Measurements from ENCODE around the gene CTSZ. TPM values are rescaled to one million over a fixed set of nuclear protein-coding genes. Genes with fewer than 3 reads are reported as not detected.
"Not testable (repeated sequence)": the region's sequence is repeated elsewhere in the genome, so short reads cannot be mapped to it uniquely, and the experiment has no call there.

Gene CTSZ
- total RNA-seq, 4 donors from 2014 or later: 152 to 256 (median 212) TPM

- no peak overlapping the region for H3K27ac ChIP-seq
- intact Hi-C loops (cut with DNase I): no loop called here
- H3K27me3 ChIP-seq: no peaks in the 10 kb centered on the region
- TF ChIP-seq CTCF (IDR thresholded peaks at IDR 0.05): no peak
- no peak for TF ChIP-seq POLR2A (IDR thresholded peaks at IDR 0.05)
- H3K9me3 ChIP-seq: no peaks in the 10 kb centered on the region
- 64 to 80% methylated on average over 8 of the region's 8 CpGs for WGBS, 2 donors
- no peak overlapping the region for H3K4me3 ChIP-seq (replicated peaks in 1 of 3)
- no peak for DNase-seq
- no peaks in the 10 kb centered on the region for H3K36me3 ChIP-seq
- peaks cover 4 to 6% of the 10 kb centered on the region in 2 donors for H3K4me1 ChIP-seq
These were observed 43.9 kb downstream of the CTSZ start for GRCh38 chr20:58963060-58963584.

GRCh38 chr20:58959652-58960051 is 47.4 kb downstream of the CTSZ start:
- Histone ChIP-seq H3K36me3 (no peaks in the 10 kb centered on the region), H3K27me3 (no peaks in the 10 kb centered on the region), H3K4me3 (replicated peaks in 1 of 3) (no peak overlapping the region), H3K4me1 (peaks cover 0 to 4% of the 10 kb centered on the region in 2 donors), H3K27ac (no peak overlapping the region), H3K9me3 (no peaks in the 10 kb centered on the region)
- 80 to 87% methylated on average over 6 of the region's 6 CpGs for WGBS, 2 donors
- intact Hi-C loops (cut with DNase I): no loop called here
- no peak for DNase-seq
- TF ChIP-seq POLR2A (IDR thresholded peaks at IDR 0.05) (no peak), CTCF (IDR thresholded peaks at IDR 0.05) (no peak)

GRCh38 chr20:58956078-58956477 is 51.0 kb downstream of the CTSZ start:
- H3K4me3 ChIP-seq (replicated peaks in 1 of 3): no peak overlapping the region
- no peak overlapping the region for H3K27ac ChIP-seq
- TF ChIP-seq CTCF (IDR thresholded peaks at IDR 0.05) (no peak), POLR2A (IDR thresholded peaks at IDR 0.05) (no peak)
- no peaks in the 10 kb centered on the region for H3K36me3 ChIP-seq
- no peaks in the 10 kb centered on the region for H3K9me3 ChIP-seq
- intact Hi-C loops (cut with DNase I): no loop called here
- H3K27me3 ChIP-seq: no peaks in the 10 kb centered on the region
- DNase-seq: no peak
- H3K4me1 ChIP-seq: no peaks in the 10 kb centered on the region
- 85 to 86% methylated on average over 8 of the region's 8 CpGs for WGBS, 2 donors

GRCh38 chr20:58953050-58953449 is 54.0 kb downstream of the CTSZ start:
- TF ChIP-seq CTCF (IDR thresholded peaks at IDR 0.05): no peak
- TF ChIP-seq POLR2A (IDR thresholded peaks at IDR 0.05): no peak
- Histone ChIP-seq H3K4me1 (no peaks in the 10 kb centered on the region), H3K9me3 (no peaks in the 10 kb centered on the region), H3K4me3 (replicated peaks in 1 of 3) (no peak overlapping the region), H3K36me3 (no peaks in the 10 kb centered on the region), H3K27ac (no peak overlapping the region), H3K27me3 (no peaks in the 10 kb centered on the region)
- no peak for DNase-seq
- intact Hi-C loops (cut with DNase I): no loop called here

GRCh38 chr20:58950603-58951002 is 56.5 kb downstream of the CTSZ start:
- TF ChIP-seq CTCF (IDR thresholded peaks at IDR 0.05) (no peak), POLR2A (IDR thresholded peaks at IDR 0.05) (no peak)
- no peaks in the 10 kb centered on the region for H3K36me3 ChIP-seq
- H3K9me3 ChIP-seq: no peaks in the 10 kb centered on the region
- no peak overlapping the region for H3K27ac ChIP-seq
- DNase-seq: no peak
- no peaks in the 10 kb centered on the region for H3K4me1 ChIP-seq
- intact Hi-C loops (cut with DNase I): no loop called here
- no peaks in the 10 kb centered on the region for H3K27me3 ChIP-seq
- WGBS, 2 donors: 80 to 83% methylated on average over 5 of the region's 5 CpGs
- H3K4me3 ChIP-seq (replicated peaks in 1 of 3): no peak overlapping the region

GRCh38 chr20:58947797-58948388 is 59.2 kb downstream of the CTSZ start:
- DNase-seq; H3K36me3 ChIP-seq; H3K27me3 ChIP-seq; intact Hi-C loops (cut with DNase I); H3K9me3 ChIP-seq; H3K4me3 ChIP-seq (replicated peaks in 1 of 3); H3K27ac ChIP-seq: not testable (repeated sequence)
- peaks cover 7 to 14% of the 10 kb centered on the region in 2 donors for H3K4me1 ChIP-seq
- 87 to 88% methylated on average over 7 of the region's 7 CpGs for WGBS, 2 donors
